Central memory CD4-positive, alpha-beta T cell (primary cell): ENCODE data around the gene ARID5B.

ENCODE experiments used
- DNase-seq: peaks from one replicate; pipeline ENCODE4 v3.0.0; 2022

The ARID5B gene

GRCh38 chr10:62109587-62110293 lies 208.2 kb downstream of the ARID5B start:
- DNase-seq: no peak

- no peak for DNase-seq
Measured at GRCh38 chr10:62112300-62112699, 210.8 kb downstream of the ARID5B start.

- DNase-seq: no peak
Measured at GRCh38 chr10:62112963-62113362, 211.5 kb downstream of the ARID5B start.

- DNase-seq: no peak
Measured at GRCh38 chr10:62113680-62114079, 212.2 kb downstream of the ARID5B start.

- DNase-seq: no peak
Measured at GRCh38 chr10:62115321-62115720, 213.8 kb downstream of the ARID5B start.

GRCh38 chr10:62115842-62116241 lies 214.3 kb downstream of the ARID5B start:
- no peak for DNase-seq

GRCh38 chr10:62116896-62117295 lies 215.4 kb downstream of the ARID5B start:
- DNase-seq: no peak

GRCh38 chr10:62121187-62121530 lies 219.7 kb downstream of the ARID5B start:
- no peak for DNase-seq

GRCh38 chr10:62127975-62128374 lies 226.5 kb downstream of the ARID5B start:
- DNase-seq: no peak

- DNase-seq: no peak
Measured at GRCh38 chr10:62130948-62131347, 229.4 kb downstream of the ARID5B start.

- no peak for DNase-seq
Measured at GRCh38 chr10:62131724-62132123, 230.2 kb downstream of the ARID5B start.

GRCh38 chr10:62133618-62134017 lies 232.1 kb downstream of the ARID5B start:
- no peak for DNase-seq

- DNase-seq: no peak
Measured at GRCh38 chr10:62136931-62137330, 235.4 kb downstream of the ARID5B start.
